Measurements from ENCODE around the gene GDF9.

The GDF9 gene

GRCh38 chr5:132836852-132837251 lies 29.4 kb downstream of the GDF9 start:
- DNase-seq (ENCODE audit: low read depth in 2 of 2), result no peak

- no peak for DNase-seq (ENCODE audit: low read depth in 2 of 2)
Observed at GRCh38 chr5:132834057-132834456, 32.2 kb downstream of the GDF9 start.

GRCh38 chr5:132832612-132833011 lies 33.7 kb downstream of the GDF9 start:
- no peak for DNase-seq (ENCODE audit: low read depth in 2 of 2)

- DNase-seq (ENCODE audit: low read depth in 2 of 2), result no peak
Observed at GRCh38 chr5:132831095-132831860, 35.0 kb downstream of the GDF9 start.

- DNase-seq (ENCODE audit: low read depth in 2 of 2), result no peak
Observed at GRCh38 chr5:132830436-132831094, 35.7 kb downstream of the GDF9 start, which contains the start of gene SHROOM1. Gene SHROOM1 (minus strand): TSS chr5:132830647. CDS start chr5:132826140, 4,507 bp downstream.

- DNase-seq (ENCODE audit: low read depth in 2 of 2), result peak; percentile 49 to 68
Observed at GRCh38 chr5:132829742-132830435, 36.4 kb downstream of the GDF9 start.

- no peak for DNase-seq (ENCODE audit: low read depth in 2 of 2)
Observed at GRCh38 chr5:132828846-132829494, 37.3 kb downstream of the GDF9 start.

GRCh38 chr5:132827943-132828673 lies 38.2 kb downstream of the GDF9 start:
- DNase-seq (ENCODE audit: low read depth in 2 of 2), result no peak

GRCh38 chr5:132826424-132827082 lies 39.7 kb downstream of the GDF9 start:
- DNase-seq (ENCODE audit: low read depth in 2 of 2), result no peak

- DNase-seq (ENCODE audit: low read depth in 2 of 2), result no peak
Observed at GRCh38 chr5:132825834-132826391, 40.4 kb downstream of the GDF9 start.

GRCh38 chr5:132825033-132825833 lies 41.0 kb downstream of the GDF9 start:
- no peak for DNase-seq (ENCODE audit: low read depth in 2 of 2)

GRCh38 chr5:132824426-132824825 lies 41.8 kb downstream of the GDF9 start:
- DNase-seq (ENCODE audit: low read depth in 2 of 2), result no peak

- no peak for DNase-seq (ENCODE audit: low read depth in 2 of 2)
Observed at GRCh38 chr5:132823481-132824050, 42.7 kb downstream of the GDF9 start.

GRCh38 chr5:132822650-132823480 lies 43.4 kb downstream of the GDF9 start:
- no peak for DNase-seq (ENCODE audit: low read depth in 2 of 2)

- no peak for DNase-seq (ENCODE audit: low read depth in 2 of 2)
Observed at GRCh38 chr5:132821791-132822190, 44.5 kb downstream of the GDF9 start.

- no peak for DNase-seq (ENCODE audit: low read depth in 2 of 2)
Observed at GRCh38 chr5:132821350-132821749, 44.9 kb downstream of the GDF9 start.

- DNase-seq (ENCODE audit: low read depth in 2 of 2), result peak; percentile 77 to 78
Observed at GRCh38 chr5:132820162-132820754, 46.0 kb downstream of the GDF9 start.

GRCh38 chr5:132819468-132819867 lies 46.8 kb downstream of the GDF9 start:
- DNase-seq (ENCODE audit: low read depth in 2 of 2), result no peak

Measured in stimulated activated CD8-positive, alpha-beta memory T cell treated with anti-CD3 and anti-CD28 coated beads, Interleukin-15, amount 100 ng/mL, for 48 hours (primary cell).